ENCODE data around the gene MAP2K5.

DNA sequence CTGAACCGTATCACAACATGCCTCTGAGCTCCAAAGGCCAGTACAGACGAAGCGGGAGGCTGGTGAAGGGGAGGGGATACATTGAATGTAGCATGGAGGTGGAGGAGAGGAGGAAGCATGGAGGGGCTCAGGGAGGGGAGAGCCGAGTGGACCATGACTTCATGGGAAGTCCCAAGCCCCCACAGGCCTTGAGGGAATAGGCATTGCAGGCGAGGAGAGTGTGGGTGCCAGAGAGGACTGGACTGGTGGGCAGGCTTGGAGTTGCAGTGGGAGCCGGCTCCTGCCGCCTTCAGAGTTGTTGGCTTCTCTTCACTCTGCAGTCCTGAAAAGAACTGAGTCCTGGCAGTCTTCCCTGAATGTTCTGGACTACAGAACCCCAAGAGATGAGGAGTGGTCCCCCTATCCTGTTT lies 300.6 kb downstream of the MAP2K5 start:
- TF ChIP-seq IRF2 (CRISPR knock-in tag; IDR thresholded peaks at IDR 0.05; ENCODE audit: borderline replicate concordance, low read depth) (no peak), CTCF (IDR thresholded peaks at IDR 0.05) (no peak), ESRRA (CRISPR knock-in tag; IDR thresholded peaks at IDR 0.05; ENCODE audit: borderline replicate concordance) (no peak), TEAD1 (CRISPR knock-in tag; IDR thresholded peaks at IDR 0.05) (no peak), TP53 (CRISPR knock-in tag; IDR thresholded peaks at IDR 0.05) (no peak), JUN (CRISPR knock-in tag; IDR thresholded peaks at IDR 0.05) (no peak), NFYB (CRISPR knock-in tag; conservative IDR thresholded peaks at IDR 0.05; ENCODE audit: low read depth) (no peak), ATF1 (CRISPR knock-in tag; IDR thresholded peaks at IDR 0.05) (no peak)
- TF ChIP-seq, protein P1, sequence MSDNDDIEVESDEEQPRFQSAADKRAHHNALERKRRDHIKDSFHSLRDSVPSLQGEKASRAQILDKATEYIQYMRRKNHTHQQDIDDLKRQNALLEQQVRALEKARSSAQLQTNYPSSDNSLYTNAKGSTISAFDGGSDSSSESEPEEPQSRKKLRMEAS (CRISPR knock-in tag; IDR thresholded peaks at IDR 0.05) = no peak
- TF ChIP-seq, protein P2, sequence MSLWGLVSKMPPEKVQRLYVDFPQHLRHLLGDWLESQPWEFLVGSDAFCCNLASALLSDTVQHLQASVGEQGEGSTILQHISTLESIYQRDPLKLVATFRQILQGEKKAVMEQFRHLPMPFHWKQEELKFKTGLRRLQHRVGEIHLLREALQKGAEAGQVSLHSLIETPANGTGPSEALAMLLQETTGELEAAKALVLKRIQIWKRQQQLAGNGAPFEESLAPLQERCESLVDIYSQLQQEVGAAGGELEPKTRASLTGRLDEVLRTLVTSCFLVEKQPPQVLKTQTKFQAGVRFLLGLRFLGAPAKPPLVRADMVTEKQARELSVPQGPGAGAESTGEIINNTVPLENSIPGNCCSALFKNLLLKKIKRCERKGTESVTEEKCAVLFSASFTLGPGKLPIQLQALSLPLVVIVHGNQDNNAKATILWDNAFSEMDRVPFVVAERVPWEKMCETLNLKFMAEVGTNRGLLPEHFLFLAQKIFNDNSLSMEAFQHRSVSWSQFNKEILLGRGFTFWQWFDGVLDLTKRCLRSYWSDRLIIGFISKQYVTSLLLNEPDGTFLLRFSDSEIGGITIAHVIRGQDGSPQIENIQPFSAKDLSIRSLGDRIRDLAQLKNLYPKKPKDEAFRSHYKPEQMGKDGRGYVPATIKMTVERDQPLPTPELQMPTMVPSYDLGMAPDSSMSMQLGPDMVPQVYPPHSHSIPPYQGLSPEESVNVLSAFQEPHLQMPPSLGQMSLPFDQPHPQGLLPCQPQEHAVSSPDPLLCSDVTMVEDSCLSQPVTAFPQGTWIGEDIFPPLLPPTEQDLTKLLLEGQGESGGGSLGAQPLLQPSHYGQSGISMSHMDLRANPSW (CRISPR knock-in tag; conservative IDR thresholded peaks at IDR 0.05; ENCODE audit: low read depth) = no peak
- TF ChIP-seq, protein P3, sequence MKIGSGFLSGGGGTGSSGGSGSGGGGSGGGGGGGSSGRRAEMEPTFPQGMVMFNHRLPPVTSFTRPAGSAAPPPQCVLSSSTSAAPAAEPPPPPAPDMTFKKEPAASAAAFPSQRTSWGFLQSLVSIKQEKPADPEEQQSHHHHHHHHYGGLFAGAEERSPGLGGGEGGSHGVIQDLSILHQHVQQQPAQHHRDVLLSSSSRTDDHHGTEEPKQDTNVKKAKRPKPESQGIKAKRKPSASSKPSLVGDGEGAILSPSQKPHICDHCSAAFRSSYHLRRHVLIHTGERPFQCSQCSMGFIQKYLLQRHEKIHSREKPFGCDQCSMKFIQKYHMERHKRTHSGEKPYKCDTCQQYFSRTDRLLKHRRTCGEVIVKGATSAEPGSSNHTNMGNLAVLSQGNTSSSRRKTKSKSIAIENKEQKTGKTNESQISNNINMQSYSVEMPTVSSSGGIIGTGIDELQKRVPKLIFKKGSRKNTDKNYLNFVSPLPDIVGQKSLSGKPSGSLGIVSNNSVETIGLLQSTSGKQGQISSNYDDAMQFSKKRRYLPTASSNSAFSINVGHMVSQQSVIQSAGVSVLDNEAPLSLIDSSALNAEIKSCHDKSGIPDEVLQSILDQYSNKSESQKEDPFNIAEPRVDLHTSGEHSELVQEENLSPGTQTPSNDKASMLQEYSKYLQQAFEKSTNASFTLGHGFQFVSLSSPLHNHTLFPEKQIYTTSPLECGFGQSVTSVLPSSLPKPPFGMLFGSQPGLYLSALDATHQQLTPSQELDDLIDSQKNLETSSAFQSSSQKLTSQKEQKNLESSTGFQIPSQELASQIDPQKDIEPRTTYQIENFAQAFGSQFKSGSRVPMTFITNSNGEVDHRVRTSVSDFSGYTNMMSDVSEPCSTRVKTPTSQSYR (CRISPR knock-in tag; IDR thresholded peaks at IDR 0.05) = no peak
- TF ChIP-seq, protein P4, sequence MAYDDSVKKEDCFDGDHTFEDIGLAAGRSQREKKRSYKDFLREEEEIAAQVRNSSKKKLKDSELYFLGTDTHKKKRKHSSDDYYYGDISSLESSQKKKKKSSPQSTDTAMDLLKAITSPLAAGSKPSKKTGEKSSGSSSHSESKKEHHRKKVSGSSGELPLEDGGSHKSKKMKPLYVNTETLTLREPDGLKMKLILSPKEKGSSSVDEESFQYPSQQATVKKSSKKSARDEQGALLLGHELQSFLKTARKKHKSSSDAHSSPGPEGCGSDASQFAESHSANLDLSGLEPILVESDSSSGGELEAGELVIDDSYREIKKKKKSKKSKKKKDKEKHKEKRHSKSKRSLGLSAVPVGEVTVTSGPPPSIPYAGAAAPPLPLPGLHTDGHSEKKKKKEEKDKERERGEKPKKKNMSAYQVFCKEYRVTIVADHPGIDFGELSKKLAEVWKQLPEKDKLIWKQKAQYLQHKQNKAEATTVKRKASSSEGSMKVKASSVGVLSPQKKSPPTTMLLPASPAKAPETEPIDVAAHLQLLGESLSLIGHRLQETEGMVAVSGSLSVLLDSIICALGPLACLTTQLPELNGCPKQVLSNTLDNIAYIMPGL (CRISPR knock-in tag; IDR thresholded peaks at IDR 0.05) = no peak

Data from WTC11 (cell line).